ENCODE results near the gene SNTG2. TPM values are rescaled to one million over a fixed set of nuclear protein-coding genes. Genes with fewer than 3 reads are reported as not detected.

SNTG2 gene
- total RNA-seq, 2 donors from 2014 or later = 4.1 to 11.9 TPM

DNA sequence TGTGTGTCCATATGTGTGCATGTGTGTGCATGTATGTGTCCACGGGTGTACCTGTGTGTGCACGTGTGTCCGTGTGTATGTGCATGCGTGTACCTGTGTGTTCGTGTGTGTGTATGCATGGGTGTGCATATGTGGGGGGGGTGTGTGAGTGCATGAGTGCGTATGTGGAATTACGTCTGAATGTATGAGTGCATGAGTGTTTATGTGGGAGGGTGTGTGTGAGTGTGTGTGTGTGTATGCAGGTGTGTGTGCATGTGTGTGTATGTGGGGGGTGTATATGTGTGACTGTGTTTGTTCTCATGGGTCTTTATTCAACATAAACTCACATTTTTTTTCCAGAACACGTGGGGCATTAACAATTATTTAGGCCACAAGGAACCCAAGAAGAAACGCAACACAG is 208.4 kb downstream of the SNTG2 start:
- no peak overlapping the region for H3K27ac Mint-ChIP-seq
- no peak overlapping the region for H3K4me3 Mint-ChIP-seq
- no peaks in the 10 kb centered on the region for H3K27me3 Mint-ChIP-seq (ENCODE audit: insufficient read depth)
- H3K9me3 ChIP-seq (ENCODE audit: control insufficient read depth, low read length) = no peaks in the 10 kb centered on the region
- DNase-seq = no peak
- H3K36me3 Mint-ChIP-seq (ENCODE audit: low read depth) = peaks cover 6% of the 10 kb centered on the region
- peaks cover 5% of the 10 kb centered on the region for H3K9me3 Mint-ChIP-seq
- H3K27ac ChIP-seq (ENCODE audit: low read depth, low read length) = no peak overlapping the region
- H3K4me1 ChIP-seq (ENCODE audit: control insufficient read depth, insufficient read depth, low read length) = no peaks in the 10 kb centered on the region
- H3K27me3 ChIP-seq (ENCODE audit: control insufficient read depth, insufficient read depth, low read length, poor library complexity, severe bottlenecking) = no peaks in the 10 kb centered on the region
- 82 to 100% methylated on average over 1 to 9 of the region's 9 CpGs for WGBS, 2 experiments (ENCODE audit: insufficient coverage in 1 of 2, insufficient read length in 1 of 2)
- H3K4me1 Mint-ChIP-seq = no peaks in the 10 kb centered on the region
- no peak overlapping the region for H3K9ac ChIP-seq (ENCODE audit: extremely low read depth, low read length, poor library complexity, severe bottlenecking)
- TF ChIP-seq, protein P1, sequence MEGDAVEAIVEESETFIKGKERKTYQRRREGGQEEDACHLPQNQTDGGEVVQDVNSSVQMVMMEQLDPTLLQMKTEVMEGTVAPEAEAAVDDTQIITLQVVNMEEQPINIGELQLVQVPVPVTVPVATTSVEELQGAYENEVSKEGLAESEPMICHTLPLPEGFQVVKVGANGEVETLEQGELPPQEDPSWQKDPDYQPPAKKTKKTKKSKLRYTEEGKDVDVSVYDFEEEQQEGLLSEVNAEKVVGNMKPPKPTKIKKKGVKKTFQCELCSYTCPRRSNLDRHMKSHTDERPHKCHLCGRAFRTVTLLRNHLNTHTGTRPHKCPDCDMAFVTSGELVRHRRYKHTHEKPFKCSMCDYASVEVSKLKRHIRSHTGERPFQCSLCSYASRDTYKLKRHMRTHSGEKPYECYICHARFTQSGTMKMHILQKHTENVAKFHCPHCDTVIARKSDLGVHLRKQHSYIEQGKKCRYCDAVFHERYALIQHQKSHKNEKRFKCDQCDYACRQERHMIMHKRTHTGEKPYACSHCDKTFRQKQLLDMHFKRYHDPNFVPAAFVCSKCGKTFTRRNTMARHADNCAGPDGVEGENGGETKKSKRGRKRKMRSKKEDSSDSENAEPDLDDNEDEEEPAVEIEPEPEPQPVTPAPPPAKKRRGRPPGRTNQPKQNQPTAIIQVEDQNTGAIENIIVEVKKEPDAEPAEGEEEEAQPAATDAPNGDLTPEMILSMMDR (conservative IDR thresholded peaks at IDR 0.05) = no peak
- no peak overlapping the region for H3K4me3 ChIP-seq (ENCODE audit: low read length)
- no peaks in the 10 kb centered on the region for H3K36me3 ChIP-seq (ENCODE audit: control insufficient read depth, insufficient read depth, low read length)

DNA sequence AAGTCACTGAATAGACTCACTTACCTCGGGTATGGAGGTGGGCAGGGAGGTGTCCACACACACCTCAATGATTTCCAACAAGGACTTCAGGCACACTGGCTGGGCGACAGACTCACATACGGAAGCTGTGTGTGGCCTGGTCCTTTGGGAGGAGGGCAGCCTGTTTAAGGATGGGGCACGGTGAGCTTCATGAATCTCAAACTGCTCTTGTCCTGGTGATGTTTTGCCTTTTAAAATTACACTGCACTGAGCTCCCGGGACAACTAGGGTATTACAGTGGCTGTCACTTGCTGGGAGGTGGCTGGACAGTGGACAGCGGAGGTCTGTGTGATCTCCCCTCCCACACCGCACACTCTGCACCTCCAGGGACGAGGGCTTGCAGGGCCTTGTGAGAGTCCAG is 211.6 kb downstream of the SNTG2 start:
- no peak overlapping the region for H3K4me3 Mint-ChIP-seq
- Histone ChIP-seq H3K27ac (ENCODE audit: low read depth, low read length) (no peak overlapping the region), H3K9ac (ENCODE audit: extremely low read depth, low read length, poor library complexity, severe bottlenecking) (no peak overlapping the region), H3K4me1 (ENCODE audit: control insufficient read depth, insufficient read depth, low read length) (no peaks in the 10 kb centered on the region), H3K36me3 (ENCODE audit: control insufficient read depth, insufficient read depth, low read length) (no peaks in the 10 kb centered on the region), H3K4me3 (ENCODE audit: low read length) (no peak overlapping the region), H3K27me3 (ENCODE audit: control insufficient read depth, insufficient read depth, low read length, poor library complexity, severe bottlenecking) (no peaks in the 10 kb centered on the region), H3K9me3 (ENCODE audit: control insufficient read depth, low read length) (no peaks in the 10 kb centered on the region)
- H3K36me3 Mint-ChIP-seq (ENCODE audit: low read depth) = peaks cover 15% of the 10 kb centered on the region
- TF ChIP-seq, protein P1 (conservative IDR thresholded peaks at IDR 0.05) = no peak
- no peak for DNase-seq
- WGBS, 2 experiments (ENCODE audit: insufficient coverage in 1 of 2, insufficient read length in 1 of 2) = 94 to 98% methylated on average over 4 to 8 of the region's 8 CpGs
- no peaks in the 10 kb centered on the region for H3K27me3 Mint-ChIP-seq (ENCODE audit: insufficient read depth)
- H3K27ac Mint-ChIP-seq = no peak overlapping the region
- peaks cover 8% of the 10 kb centered on the region for H3K9me3 Mint-ChIP-seq
- no peaks in the 10 kb centered on the region for H3K4me1 Mint-ChIP-seq

DNA sequence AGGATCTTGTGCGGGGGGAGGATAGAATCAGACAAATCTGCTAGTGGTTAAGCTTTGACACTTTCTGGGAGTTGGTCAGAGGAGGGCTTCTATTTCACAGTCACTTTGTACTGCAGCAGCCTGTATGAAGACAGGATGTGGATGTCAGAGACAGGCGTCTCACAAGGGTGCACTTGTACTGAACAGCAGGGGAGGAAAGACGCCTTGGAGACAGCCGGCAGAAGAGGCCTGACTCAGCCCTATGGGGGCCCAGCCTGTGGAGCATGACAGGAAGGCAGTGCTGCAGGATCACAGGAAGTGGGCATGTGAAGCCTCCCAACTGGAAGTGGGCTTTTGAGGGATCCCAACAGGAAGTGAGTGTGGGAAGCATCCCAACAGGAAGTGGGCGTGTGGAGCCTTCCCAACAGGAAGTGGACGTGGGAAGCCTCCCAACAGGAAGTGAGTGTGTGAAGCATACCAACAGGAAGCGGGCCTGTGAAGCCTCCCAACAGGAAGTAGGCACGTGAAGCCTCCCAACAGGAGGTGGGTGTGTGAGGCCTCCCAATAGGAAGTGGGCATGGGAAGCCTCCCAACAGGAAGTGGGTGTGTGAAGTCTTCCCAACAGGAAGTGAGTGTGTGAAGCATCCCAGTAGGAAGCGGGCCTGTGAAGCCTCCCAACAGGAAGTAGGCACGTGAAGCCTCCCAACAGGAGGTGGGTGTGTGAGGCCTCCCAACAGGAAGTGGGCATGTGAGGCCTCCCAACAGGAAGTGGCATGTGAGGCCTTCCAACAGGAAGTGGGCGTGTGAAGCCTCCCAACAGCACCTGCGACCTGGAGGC is 212.3 kb downstream of the SNTG2 start:
- no peaks in the 10 kb centered on the region for H3K36me3 ChIP-seq (ENCODE audit: control insufficient read depth, insufficient read depth, low read length)
- no peak overlapping the region for H3K27ac ChIP-seq (ENCODE audit: low read depth, low read length)
- no peak overlapping the region for H3K4me3 Mint-ChIP-seq
- H3K9ac ChIP-seq (ENCODE audit: extremely low read depth, low read length, poor library complexity, severe bottlenecking) = no peak overlapping the region
- no peak overlapping the region for H3K4me3 ChIP-seq (ENCODE audit: low read length)
- no peaks in the 10 kb centered on the region for H3K27me3 ChIP-seq (ENCODE audit: control insufficient read depth, insufficient read depth, low read length, poor library complexity, severe bottlenecking)
- TF ChIP-seq, protein P1 (conservative IDR thresholded peaks at IDR 0.05) = no peak
- no peak overlapping the region for H3K27ac Mint-ChIP-seq
- no peaks in the 10 kb centered on the region for H3K27me3 Mint-ChIP-seq (ENCODE audit: insufficient read depth)
- no peaks in the 10 kb centered on the region for H3K4me1 Mint-ChIP-seq
- 92 to 100% methylated on average over 6 to 12 of the region's 12 CpGs for WGBS, 2 experiments (ENCODE audit: insufficient coverage in 1 of 2, insufficient read length in 1 of 2)
- no peak for DNase-seq
- no peaks in the 10 kb centered on the region for H3K4me1 ChIP-seq (ENCODE audit: control insufficient read depth, insufficient read depth, low read length)
- peaks cover 8% of the 10 kb centered on the region for H3K9me3 Mint-ChIP-seq
- H3K36me3 Mint-ChIP-seq (ENCODE audit: low read depth) = peaks cover 15% of the 10 kb centered on the region
- H3K9me3 ChIP-seq (ENCODE audit: control insufficient read depth, low read length) = no peaks in the 10 kb centered on the region

Data from endodermal cell (in vitro differentiated cells).